Measurements from ENCODE around the gene GRIN3B.

- no peak for TF ChIP-seq CTCF (IDR thresholded peaks at IDR 0.05)
- TF ChIP-seq POLR2A (IDR thresholded peaks at IDR 0.05) = no peak
Observed at GRCh38 chr19:999379-999719, 870 bp upstream of the GRIN3B start.
